Stimulated activated CD4-positive, alpha-beta T cell treated with anti-CD3 and anti-CD28 coated beads, TNF-alpha, amount 100 ng/mL, for 4 hours (primary cell): Measurements from ENCODE around the gene MICA.
A peak's percentile ranks its signal among the peaks of the same experiment; 100 is the strongest.
"Not testable (repeated sequence)": the region's sequence is repeated elsewhere in the genome, so short reads cannot be mapped to it uniquely, and the experiment has no call there.

ENCODE experiments used
- DNase-seq, 3 experiments: peaks; one replicate each; pipeline ENCODE4 v3.0.0-alpha.2; 2020; ENCODE audit warnings: low read depth in 3 of 3

The MICA gene

GRCh38 chr6:31412506-31412905, 9.1 kb downstream of the MICA start:
- no peak for DNase-seq

- not testable (repeated sequence) for DNase-seq
Measured at GRCh38 chr6:31414148-31414770, 10.9 kb downstream of the MICA start.

GRCh38 chr6:31414771-31415265, 11.4 kb downstream of the MICA start:
- DNase-seq, result no peak

GRCh38 chr6:31416394-31417014, 13.1 kb downstream of the MICA start:
- no peak for DNase-seq

- DNase-seq, result no peak
Measured at GRCh38 chr6:31418251-31418650, 14.9 kb downstream of the MICA start.

- DNase-seq, result no peak
Measured at GRCh38 chr6:31419842-31420241, 16.4 kb downstream of the MICA start.

GRCh38 chr6:31420546-31420945, 17.2 kb downstream of the MICA start:
- no peak for DNase-seq

- no peak for DNase-seq
Measured at GRCh38 chr6:31422587-31422986, 19.2 kb downstream of the MICA start.

GRCh38 chr6:31423550-31423949, 20.2 kb downstream of the MICA start:
- no peak for DNase-seq

- DNase-seq, result no peak
Measured at GRCh38 chr6:31426395-31427354, 23.3 kb downstream of the MICA start.

GRCh38 chr6:31430449-31430848, 27.1 kb downstream of the MICA start:
- no peak for DNase-seq

GRCh38 chr6:31435051-31435450, 31.7 kb downstream of the MICA start:
- not testable (repeated sequence) for DNase-seq

- no peak for DNase-seq
Measured at GRCh38 chr6:31438222-31438621, 34.8 kb downstream of the MICA start.

- no peak for DNase-seq
Measured at GRCh38 chr6:31438677-31439076, 35.3 kb downstream of the MICA start.

GRCh38 chr6:31441365-31442267, 38.2 kb downstream of the MICA start:
- peak in 2 of 3 experiments; percentile 66 to 87 for DNase-seq

GRCh38 chr6:31446481-31446880, 43.1 kb downstream of the MICA start:
- no peak for DNase-seq

- DNase-seq, result not testable (repeated sequence)
Measured at GRCh38 chr6:31446999-31447789, 43.8 kb downstream of the MICA start.

GRCh38 chr6:31450751-31451150, 47.4 kb downstream of the MICA start:
- DNase-seq, result no peak

- no peak for DNase-seq
Measured at GRCh38 chr6:31452859-31453258, 49.5 kb downstream of the MICA start.

GRCh38 chr6:31453259-31453658, 49.9 kb downstream of the MICA start:
- DNase-seq, result no peak
